Hematopoietic multipotent progenitor cell treated with erythropoietin and hydrocortisone succinate and interleukin-3 and kit ligand, for 8 days (in vitro differentiated cells): Measurements from ENCODE around the gene SFMBT2.
A peak's percentile ranks its signal among the peaks of the same experiment; 100 is the strongest.
"Not testable (repeated sequence)": the region's sequence is repeated elsewhere in the genome, so short reads cannot be mapped to it uniquely, and the experiment has no call there.

ENCODE experiments used
- DNase-seq: peaks from one replicate; pipeline ENCODE4 v3.0.0-alpha.2; 2015

SFMBT2 gene

GRCh38 chr10:7209458-7209857 lies 201.4 kb downstream of the SFMBT2 start:
- no peak for DNase-seq

GRCh38 chr10:7206412-7207100 lies 204.3 kb downstream of the SFMBT2 start:
- DNase-seq, result no peak

DNA sequence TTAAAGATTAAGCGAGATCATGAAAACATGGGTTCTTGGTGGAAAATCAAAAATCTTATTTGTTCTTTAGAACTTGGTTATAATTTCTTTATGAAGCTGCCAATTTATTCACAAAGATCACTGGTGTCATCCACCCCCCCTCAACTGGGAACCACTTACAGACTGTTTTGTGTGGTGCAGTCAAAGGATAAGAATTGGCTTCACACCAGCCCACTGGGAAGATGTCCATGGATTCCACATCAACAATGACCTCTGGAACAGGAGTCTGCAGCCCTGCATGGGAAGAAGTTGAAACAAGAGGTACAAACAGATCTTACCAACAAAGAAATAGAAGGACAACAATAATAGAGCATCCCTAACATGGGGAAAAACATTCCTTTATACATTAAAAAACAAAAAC lies 205.2 kb downstream of the SFMBT2 start:
- no peak for DNase-seq

GRCh38 chr10:7202793-7203355 lies 208.0 kb downstream of the SFMBT2 start:
- no peak for DNase-seq

GRCh38 chr10:7199152-7199760 lies 211.6 kb downstream of the SFMBT2 start:
- DNase-seq, result no peak

- no peak for DNase-seq
These were observed 214.6 kb downstream of the SFMBT2 start for GRCh38 chr10:7196284-7196683.

GRCh38 chr10:7195118-7195517 lies 215.7 kb downstream of the SFMBT2 start:
- no peak for DNase-seq

GRCh38 chr10:7194571-7194970 lies 216.3 kb downstream of the SFMBT2 start:
- no peak for DNase-seq

- DNase-seq, result no peak
These were observed 217.5 kb downstream of the SFMBT2 start for GRCh38 chr10:7193369-7193768.

DNA sequence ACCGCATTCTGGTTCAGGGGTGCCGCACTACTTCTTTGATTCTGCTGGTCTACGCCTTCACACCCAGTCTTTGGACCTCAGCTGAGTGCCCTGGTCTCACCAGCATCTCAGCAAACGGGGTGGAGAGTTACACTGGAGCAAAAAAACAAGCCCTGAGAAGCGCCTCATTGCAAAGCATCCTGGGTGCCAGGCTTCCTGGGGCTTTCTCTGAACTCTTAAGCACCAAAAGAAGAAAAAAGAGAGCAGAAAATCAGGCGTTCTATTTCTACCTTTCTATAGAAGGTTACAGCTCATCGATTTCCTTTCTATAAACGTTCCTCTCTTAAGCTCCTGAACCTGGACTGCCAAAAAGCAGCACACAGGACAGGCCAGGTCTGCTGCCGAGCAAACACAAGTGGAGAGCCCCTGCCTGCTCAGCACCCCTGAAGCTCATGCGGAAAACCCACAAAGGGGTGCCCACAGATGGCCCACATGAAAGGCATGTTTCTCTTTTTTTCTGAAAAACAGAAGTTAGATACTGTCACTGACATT lies 217.9 kb downstream of the SFMBT2 start:
- no peak for DNase-seq

GRCh38 chr10:7192061-7192460 lies 218.8 kb downstream of the SFMBT2 start:
- DNase-seq, result no peak

- not testable (repeated sequence) for DNase-seq
These were observed 220.1 kb downstream of the SFMBT2 start for GRCh38 chr10:7190772-7191171.

DNA sequence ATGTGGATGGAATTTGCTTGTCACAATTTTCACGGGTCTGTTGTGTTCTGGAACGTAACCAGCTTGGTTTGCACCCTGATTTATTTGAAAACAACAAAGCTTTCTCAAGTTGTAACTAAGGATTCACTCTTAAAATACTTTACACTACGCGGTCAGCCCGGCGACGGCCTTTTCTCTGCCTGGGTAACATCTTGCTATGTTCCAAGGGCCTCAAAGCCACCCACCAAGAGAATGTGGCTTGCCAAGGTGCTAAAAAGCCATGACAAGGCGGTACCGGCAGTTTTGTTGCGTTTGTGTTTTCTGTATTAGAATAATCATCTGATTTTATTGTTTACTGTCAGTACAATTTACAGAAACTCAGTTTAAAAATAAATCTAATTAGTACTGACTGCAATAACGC lies 220.9 kb downstream of the SFMBT2 start:
- DNase-seq, result no peak

DNA sequence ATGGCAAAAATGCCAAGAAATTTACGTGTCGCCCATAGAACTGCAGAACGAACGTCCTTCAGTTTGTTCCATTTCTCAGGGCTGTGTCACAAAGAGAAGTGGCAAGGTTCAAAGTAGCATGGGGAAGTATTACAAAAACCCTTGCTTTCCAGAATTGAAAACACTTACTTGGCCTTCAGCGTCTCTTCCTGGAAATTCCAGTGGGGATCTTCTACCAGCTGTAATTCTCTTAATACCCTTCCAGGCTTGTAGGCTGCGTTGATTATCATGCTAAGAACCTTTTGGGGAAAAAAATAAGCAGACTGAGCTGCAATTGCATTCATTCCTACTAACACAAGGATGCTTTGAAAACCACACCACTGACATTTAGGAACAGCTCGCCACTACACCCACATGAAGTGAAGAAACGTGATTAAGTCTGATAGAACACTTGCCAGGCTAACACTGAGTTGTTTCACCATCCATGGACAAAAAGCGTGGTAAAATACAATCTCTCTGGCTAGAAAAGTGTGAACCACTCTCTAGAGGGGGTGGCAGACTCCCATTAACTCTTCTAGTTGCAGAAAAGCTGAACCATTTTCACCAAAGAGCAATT lies 222.3 kb downstream of the SFMBT2 start:
- no peak for DNase-seq

DNA sequence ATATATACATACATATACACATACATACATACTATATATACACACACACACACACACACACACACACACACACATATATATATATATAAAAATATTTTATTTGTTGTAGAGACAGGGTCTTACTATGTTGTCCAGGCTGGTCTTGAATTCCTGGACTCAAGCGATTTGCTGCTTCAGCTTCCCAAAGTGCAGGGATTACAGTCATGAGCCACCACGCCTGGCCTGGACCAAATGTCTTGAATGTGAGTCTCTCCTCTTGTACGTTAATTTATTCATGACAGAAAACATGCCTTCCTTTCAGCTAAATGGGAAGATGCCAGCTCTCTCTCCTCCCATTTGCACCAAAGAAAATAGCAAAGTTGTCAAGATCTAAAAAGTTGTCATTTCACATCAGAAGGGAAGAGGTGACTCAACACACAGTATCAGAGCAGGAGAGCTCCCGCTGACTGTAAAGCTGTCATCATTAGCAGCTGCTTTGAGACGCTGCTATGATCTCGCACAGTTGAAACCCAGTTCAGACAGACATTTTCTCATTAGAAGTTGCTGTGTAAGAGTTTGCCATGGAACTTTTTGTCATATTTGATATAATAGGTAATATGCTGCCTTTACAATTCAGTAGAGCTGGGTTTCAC lies 224.3 kb downstream of the SFMBT2 start:
- DNase-seq, result no peak

GRCh38 chr10:7185367-7185690 lies 225.5 kb downstream of the SFMBT2 start:
- peak; percentile 16 for DNase-seq

DNA sequence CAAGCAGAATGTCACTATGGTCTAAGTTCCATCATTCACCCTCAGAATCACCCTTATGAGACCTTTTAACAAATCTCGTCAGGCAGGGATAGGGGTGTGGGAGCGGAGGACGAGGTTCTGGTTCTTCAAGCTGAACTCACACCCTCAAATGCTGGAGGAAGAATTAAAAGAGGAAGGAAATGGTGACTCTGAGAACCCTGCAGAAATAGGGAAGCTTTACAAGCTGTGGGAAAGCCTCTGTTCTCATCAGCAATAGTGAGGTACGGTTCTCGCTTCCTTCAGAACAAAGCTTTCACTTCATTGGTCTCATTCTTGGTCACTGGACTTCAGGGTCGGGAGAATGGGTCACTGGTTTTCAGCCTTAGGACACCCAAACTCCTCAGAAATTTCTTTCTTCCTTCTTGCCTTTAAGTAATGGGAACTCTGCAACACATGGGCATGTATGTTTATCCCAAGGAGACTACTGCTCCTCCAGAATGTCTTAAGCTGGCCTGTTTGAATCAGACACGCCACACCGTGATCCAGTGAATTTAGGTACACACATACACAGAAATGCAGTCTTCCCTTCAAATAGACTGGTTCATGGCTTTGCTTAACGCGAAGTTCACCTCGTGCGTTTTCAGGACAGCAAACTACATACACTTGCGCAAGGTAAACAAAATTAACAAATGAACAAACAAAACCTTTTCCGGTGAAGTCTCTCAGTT lies 226.0 kb downstream of the SFMBT2 start:
- peak; percentile 20 for DNase-seq

DNA sequence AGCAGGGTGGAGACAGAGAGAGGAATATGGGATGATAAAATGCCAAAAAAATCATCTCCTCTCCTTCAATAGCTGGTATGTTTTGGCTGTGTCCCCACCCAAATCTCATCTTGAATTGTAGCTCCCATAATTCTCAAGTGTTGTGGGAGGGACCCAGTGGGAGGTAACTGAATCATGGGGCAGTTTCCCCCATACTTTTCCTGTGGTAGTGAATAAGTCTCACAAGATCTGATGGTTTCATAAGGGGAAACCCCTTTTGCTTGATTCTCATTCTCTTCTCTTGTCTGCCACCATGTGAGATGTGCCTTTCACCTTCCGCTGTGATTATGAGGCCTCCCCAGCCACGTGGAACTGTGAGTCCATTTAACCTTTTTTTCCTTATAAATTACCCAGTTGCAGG lies 226.7 kb downstream of the SFMBT2 start:
- DNase-seq, result not testable (repeated sequence)

- DNase-seq, result not testable (repeated sequence)
These were observed 228.5 kb downstream of the SFMBT2 start for GRCh38 chr10:7182327-7182726.

DNA sequence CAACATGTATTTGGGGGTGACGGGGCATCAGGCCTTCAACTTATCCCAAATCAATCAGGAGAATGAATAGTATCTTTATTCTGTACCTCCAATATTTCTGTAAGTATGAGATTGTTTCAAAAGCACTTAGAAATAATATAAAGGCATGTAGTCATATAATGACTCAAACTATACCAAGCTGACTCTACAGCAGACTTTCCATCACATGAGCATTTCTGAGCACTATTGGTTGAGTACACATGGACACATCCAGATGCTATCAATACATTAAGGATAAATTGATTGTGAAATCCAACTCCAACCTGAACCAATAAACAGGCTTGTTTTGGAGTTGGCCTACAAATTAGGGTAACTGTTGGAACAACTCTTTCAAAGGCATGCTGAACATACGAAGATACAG lies 229.4 kb downstream of the SFMBT2 start:
- no peak for DNase-seq

DNA sequence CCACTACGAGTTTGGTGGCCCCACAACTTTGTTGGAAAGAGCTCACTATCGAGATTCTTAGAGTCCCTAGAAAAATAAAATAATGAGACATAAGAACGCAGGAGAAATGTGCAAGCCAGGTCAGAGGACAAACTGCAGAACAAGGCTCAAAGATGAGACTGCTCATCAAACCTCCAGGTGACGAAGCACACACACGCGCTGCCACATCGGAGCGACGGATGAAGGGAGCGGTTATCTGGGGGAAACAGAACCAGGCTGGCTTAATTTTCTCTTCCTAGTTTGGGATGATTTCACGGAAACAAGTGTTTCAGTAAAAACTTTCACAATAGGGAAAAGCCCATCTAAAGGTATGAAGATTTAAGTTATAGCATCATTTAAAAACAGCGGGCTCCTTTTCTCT lies 231.3 kb downstream of the SFMBT2 start:
- DNase-seq, result no peak

GRCh38 chr10:7173948-7174347 lies 236.9 kb downstream of the SFMBT2 start:
- DNase-seq, result no peak

GRCh38 chr10:7171825-7172224 lies 239.0 kb downstream of the SFMBT2 start:
- DNase-seq, result no peak
